Activated B cell treated with CpG ODN at 0.5 μM for 24 hours (primary cell): Measurements from ENCODE around the gene LHFPL2. TPM values are rescaled to one million over a fixed set of nuclear protein-coding genes. Genes with fewer than 3 reads are reported as not detected.

Experiments used
- ATAC-seq: fragments of 200-7000 bp; cut with Tn5 transposase; one replicate; pipeline ENCODE4 v1.10.0; 2021; ENCODE audit warnings: low read depth, mild to moderate bottlenecking, moderate library complexity
- CTCF ChIA-PET: fragments of 350-600 bp; sonication (Branson Sonifier 250); formaldehyde crosslinking; loops from one replicate; lab custom pipeline; 2021; ENCODE audit warnings: antibody characterized with exemption; lab: Charles Lee
- POLR2A ChIA-PET: fragments of 350-600 bp; sonication (Branson Sonifier 250); formaldehyde crosslinking; loops from one replicate; lab custom pipeline; 2021; ENCODE audit warnings: antibody characterized with exemption; lab: Charles Lee
- DNase-seq: peaks from one replicate; pipeline ENCODE4 v3.0.0; 2022
- H3K27ac Mint-ChIP-seq: one replicate; pipeline ENCODE4 v1.8.0; 2020; ENCODE audit warnings: mixed read lengths
- H3K27me3 Mint-ChIP-seq: one replicate; pipeline ENCODE4 v1.8.0; 2021; ENCODE audit warnings: mixed read lengths
- H3K36me3 Mint-ChIP-seq: one replicate; pipeline ENCODE4 v1.8.0; 2021; ENCODE audit warnings: low read depth, mixed read lengths
- H3K4me1 Mint-ChIP-seq: one replicate; pipeline ENCODE4 v1.8.0; 2021; ENCODE audit warnings: mixed read lengths
- H3K4me3 Mint-ChIP-seq: one replicate; pipeline ENCODE4 v1.8.0; 2020; ENCODE audit warnings: mild to moderate bottlenecking, mixed read lengths
- H3K9me3 Mint-ChIP-seq: one replicate; pipeline ENCODE4 v1.8.0; 2020; ENCODE audit warnings: mixed read lengths
- intact Hi-C: fragments of 100-400 bp; cut with micrococcal nuclease; formaldehyde crosslinking; loops from one replicate; pipeline ENCODE4 v1.15.1; 2024
- total RNA-seq: library from RNA; stranded (reverse); gene quantifications from 2 replicates; pipeline ENCODE4 v1.2.3, GENCODE V29; 2022
- TF ChIP-seq, protein P1 (sequence below): fragments of 200-600 bp; IDR thresholded peaks from one replicate; pipeline ENCODE4 v1.8.0; 2022; ENCODE audit warnings: antibody characterized with exemption, mild to moderate bottlenecking

LHFPL2 gene
- total RNA-seq, 1 donor from 2014 or later, result 12.0 TPM

DNA sequence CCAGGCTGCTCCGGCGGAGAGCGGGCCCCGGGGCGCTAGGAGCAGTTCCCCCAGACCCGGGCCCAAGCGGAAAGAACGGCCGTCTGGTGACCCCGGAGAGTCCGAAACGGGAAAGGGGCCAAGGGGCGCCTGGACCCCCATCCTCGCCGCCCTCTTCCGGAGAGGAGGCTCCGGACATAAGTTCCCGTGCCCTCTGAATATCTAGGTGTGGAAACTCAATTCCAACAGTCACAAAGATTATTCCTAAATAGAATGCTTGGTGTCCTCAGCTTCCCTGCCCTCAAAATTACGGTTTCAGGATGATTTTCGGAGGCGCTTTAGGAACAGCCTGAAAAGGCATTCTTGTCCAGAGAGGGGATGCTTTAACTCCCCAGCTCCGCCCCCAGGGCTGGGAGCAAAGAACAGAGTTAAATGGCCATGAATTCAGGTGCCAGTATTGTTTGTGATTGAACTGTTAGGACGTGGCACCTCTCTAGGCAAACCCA lies 681 bp upstream of the LHFPL2 start:
- TF ChIP-seq, protein P1, sequence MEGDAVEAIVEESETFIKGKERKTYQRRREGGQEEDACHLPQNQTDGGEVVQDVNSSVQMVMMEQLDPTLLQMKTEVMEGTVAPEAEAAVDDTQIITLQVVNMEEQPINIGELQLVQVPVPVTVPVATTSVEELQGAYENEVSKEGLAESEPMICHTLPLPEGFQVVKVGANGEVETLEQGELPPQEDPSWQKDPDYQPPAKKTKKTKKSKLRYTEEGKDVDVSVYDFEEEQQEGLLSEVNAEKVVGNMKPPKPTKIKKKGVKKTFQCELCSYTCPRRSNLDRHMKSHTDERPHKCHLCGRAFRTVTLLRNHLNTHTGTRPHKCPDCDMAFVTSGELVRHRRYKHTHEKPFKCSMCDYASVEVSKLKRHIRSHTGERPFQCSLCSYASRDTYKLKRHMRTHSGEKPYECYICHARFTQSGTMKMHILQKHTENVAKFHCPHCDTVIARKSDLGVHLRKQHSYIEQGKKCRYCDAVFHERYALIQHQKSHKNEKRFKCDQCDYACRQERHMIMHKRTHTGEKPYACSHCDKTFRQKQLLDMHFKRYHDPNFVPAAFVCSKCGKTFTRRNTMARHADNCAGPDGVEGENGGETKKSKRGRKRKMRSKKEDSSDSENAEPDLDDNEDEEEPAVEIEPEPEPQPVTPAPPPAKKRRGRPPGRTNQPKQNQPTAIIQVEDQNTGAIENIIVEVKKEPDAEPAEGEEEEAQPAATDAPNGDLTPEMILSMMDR, result no peak
- ATAC-seq (no peak), DNase-seq (no peak)
- Mint-ChIP-seq H3K27ac (no peak overlapping the region), H3K27me3 (no peaks in the 10 kb centered on the region), H3K36me3 (peaks cover 3% of the 10 kb centered on the region), H3K4me1 (peaks cover 23% of the 10 kb centered on the region), H3K4me3 (peak overlapping the region; percentile 82), H3K9me3 (no peaks in the 10 kb centered on the region)
- ChIA-PET CTCF (no interaction called here), POLR2A (interaction anchor here (1.1 to 3.1 kb wide), 7 partner anchors 72 to 336 kb away, joined by 3 to 21 read pairs (median 8); partner anchors contain the start of gene ARSB)
- intact Hi-C loops, result loop anchor here (2.0 to 10.0 kb wide), 6 partner anchors 74 to 866 kb away; partner anchors contain the start of gene HOMER1

DNA sequence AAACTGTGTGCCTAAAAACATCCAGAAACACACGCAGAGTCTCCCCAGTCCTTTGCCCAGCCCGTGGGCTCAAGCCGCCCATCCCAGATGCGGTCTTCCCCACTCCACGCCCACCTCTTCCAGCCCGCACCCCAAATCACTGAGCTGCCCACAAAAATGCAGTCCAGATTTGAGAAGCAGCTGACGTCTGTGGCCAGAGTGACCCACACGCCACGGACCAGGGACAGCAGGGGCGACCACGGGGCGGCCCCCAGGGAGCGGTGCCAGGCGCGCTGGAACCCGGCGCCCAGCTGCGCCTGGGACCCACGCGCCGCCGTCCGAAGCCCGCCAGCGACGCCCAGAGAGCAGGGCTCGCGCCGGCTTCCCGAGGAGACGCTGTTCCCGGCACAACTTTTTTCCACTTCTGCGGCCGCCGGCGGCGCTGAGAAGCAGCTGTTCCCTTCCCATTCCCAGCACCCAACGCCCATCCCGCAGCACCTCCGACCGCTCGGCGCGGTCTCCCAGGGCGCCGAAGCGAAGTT lies 674 bp downstream of the LHFPL2 start:
- H3K27me3 Mint-ChIP-seq, result no peaks in the 10 kb centered on the region
- TF ChIP-seq, protein P1, result no peak
- intact Hi-C loops, result loop anchor here (1.0 to 10.0 kb wide), 8 partner anchors 73 to 867 kb away; partner anchors contain the start of gene HOMER1
- H3K36me3 Mint-ChIP-seq, result peaks cover 5% of the 10 kb centered on the region
- DNase-seq, result no peak
- POLR2A ChIA-PET, result interaction anchor here (0.5 to 3.1 kb wide), 15 partner anchors 18 to 337 kb away, joined by 3 to 21 read pairs (median 4); partner anchors contain the start of gene ARSB
- H3K4me3 Mint-ChIP-seq, result peak overlapping the region; percentile 83
- no peaks in the 10 kb centered on the region for H3K9me3 Mint-ChIP-seq
- CTCF ChIA-PET, result interaction anchor here (1.4 to 1.7 kb wide), 2 partner anchors 110 to 239 kb away, joined by 4 to 5 read pairs; no protein-coding TSS in a partner anchor
- H3K4me1 Mint-ChIP-seq, result peaks cover 27% of the 10 kb centered on the region
- no peak overlapping the region for H3K27ac Mint-ChIP-seq
- ATAC-seq, result no peak

DNA sequence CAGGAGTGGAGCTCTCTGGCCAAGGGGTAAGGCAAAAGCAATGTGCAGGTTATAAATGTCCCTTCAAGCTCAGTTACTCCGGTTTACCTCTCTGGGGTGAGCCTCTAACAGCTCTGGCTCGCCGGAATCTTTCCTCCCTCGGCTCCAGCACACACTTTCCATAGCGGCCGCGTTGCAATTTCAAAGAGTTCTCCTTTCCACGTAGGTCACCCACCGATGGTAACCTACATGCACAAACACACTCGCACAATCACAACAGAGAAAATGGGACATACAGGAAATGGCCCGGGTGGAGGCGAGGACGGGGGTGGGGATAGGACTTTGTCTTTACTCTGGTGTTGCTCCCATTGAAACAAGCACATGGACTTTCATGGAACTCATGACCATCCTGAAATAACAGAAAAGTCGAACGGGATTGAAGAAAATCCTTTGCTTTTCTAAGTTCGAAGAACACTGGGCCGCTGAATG lies 1.2 kb downstream of the LHFPL2 start:
- peaks cover 5% of the 10 kb centered on the region for H3K36me3 Mint-ChIP-seq
- DNase-seq, result no peak
- POLR2A ChIA-PET, result interaction anchor here (0.5 to 3.1 kb wide), 10 partner anchors 17 to 338 kb away, joined by 3 to 21 read pairs (median 4); partner anchors contain the start of gene ARSB
- intact Hi-C loops, result loop anchor here (1.0 to 10.0 kb wide), 5 partner anchors 81 to 867 kb away; partner anchors contain the start of gene HOMER1
- H3K4me3 Mint-ChIP-seq, result peak overlapping the region; percentile 83
- no peaks in the 10 kb centered on the region for H3K9me3 Mint-ChIP-seq
- CTCF ChIA-PET, result interaction anchor here (1.4 to 1.7 kb wide), 2 partner anchors 110 to 239 kb away, joined by 4 to 5 read pairs; no protein-coding TSS in a partner anchor
- TF ChIP-seq, protein P1, result no peak
- H3K27ac Mint-ChIP-seq, result peak overlapping the region; percentile 1
- ATAC-seq, result peak; percentile 9
- peaks cover 31% of the 10 kb centered on the region for H3K4me1 Mint-ChIP-seq
- no peaks in the 10 kb centered on the region for H3K27me3 Mint-ChIP-seq

DNA sequence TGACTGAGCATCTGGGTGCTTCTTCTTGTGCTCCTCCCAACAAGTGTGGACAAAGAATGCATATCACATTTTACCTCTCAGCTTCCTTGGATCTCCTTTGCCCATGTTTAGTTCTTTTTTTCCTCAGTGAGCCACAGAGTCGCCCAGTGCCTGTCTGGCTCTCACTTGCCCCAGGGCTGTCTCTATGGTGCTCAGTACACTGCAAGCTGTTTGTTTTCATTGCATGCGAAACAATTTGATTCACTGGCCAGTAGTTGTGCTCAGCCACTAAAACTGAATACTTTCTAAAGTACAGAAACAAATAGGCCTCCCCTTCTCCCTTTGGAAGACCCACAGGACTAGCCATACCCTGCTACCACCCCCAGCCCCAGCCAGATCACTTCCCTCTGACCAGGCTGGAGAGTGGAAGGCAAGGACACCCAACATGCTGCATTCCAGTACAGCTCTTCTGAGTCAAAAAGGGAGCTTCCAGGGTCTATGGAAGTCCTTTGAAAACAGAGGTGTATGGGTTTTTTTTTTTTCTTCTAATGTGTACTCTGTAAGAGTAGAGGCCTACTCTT lies 3.8 kb downstream of the LHFPL2 start:
- CTCF ChIA-PET, result no interaction called here
- POLR2A ChIA-PET, result no interaction called here
- TF ChIP-seq, protein P1, result no peak
- no peak overlapping the region for H3K4me3 Mint-ChIP-seq
- H3K9me3 Mint-ChIP-seq, result no peaks in the 10 kb centered on the region
- H3K4me1 Mint-ChIP-seq, result peaks cover 44% of the 10 kb centered on the region
- ATAC-seq (no peak), DNase-seq (no peak)
- H3K27me3 Mint-ChIP-seq, result no peaks in the 10 kb centered on the region
- H3K27ac Mint-ChIP-seq, result no peak overlapping the region
- intact Hi-C loops, result loop anchor here (5.0 to 10.0 kb wide), 4 partner anchors 178 to 870 kb away; partner anchors contain the start of gene HOMER1
- peaks cover 5% of the 10 kb centered on the region for H3K36me3 Mint-ChIP-seq

DNA sequence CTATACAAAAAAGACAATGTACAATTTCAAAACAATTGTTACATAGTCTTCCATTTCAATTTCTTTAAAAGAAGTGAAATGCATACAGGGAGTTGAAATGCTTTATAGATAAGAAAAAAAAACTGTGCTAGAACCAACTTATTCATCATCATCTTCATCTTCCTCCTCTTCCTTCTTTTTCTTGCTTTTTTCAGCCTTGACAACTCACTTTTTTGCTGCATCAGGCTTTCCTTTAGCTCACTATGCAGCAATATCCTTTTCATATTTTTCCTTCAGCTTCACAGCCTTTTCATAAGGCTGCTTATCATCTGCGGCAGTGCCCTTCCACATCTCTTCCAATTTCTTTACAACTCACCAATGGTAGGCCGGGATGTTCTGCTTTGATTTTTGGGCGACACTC lies 4.4 kb downstream of the LHFPL2 start:
- Mint-ChIP-seq H3K4me1 (peaks cover 45% of the 10 kb centered on the region), H3K27me3 (no peaks in the 10 kb centered on the region), H3K36me3 (peaks cover 5% of the 10 kb centered on the region), H3K9me3 (no peaks in the 10 kb centered on the region), H3K27ac (no peak overlapping the region), H3K4me3 (no peak overlapping the region)
- no peak for DNase-seq
- TF ChIP-seq, protein P1, result no peak
- POLR2A ChIA-PET, result no interaction called here
- CTCF ChIA-PET, result no interaction called here
- intact Hi-C loops, result loop anchor here (10.0 kb wide), 1 partner anchor 871 kb away; the partner anchor contains the start of gene HOMER1
- no peak for ATAC-seq
